GM12891 (cell line): Measurements from ENCODE around the gene PTPRD.
"Not testable (repeated sequence)": the region's sequence is repeated elsewhere in the genome, so short reads cannot be mapped to it uniquely, and the experiment has no call there.

Experiments
- DNase-seq: peaks from one replicate; pipeline ENCODE4 v3.0.0; 2011; ENCODE audit warnings: low spot score; ENCODE audit not compliant: insufficient read length
- FAIRE-seq: peaks from 2 replicates; lab custom pipeline; 2011; peaks lifted over from hg19 to GRCh38; lab: Jason Lieb, UNC
- PAX5 ChIP-seq: IDR thresholded peaks from 2 replicates; pipeline ENCODE4 v1.6.1; 2011; ENCODE audit warnings: low read length, moderate library complexity, mild to moderate bottlenecking; ENCODE audit not compliant: insufficient read depth, severe bottlenecking
- POLR2A ChIP-seq: IDR thresholded peaks from 2 replicates; pipeline ENCODE4 v1.6.1; 2011; ENCODE audit warnings: low read depth, low read length, control low read depth
- POLR2AphosphoS5 ChIP-seq: IDR thresholded peaks from 2 replicates; pipeline ENCODE4 v1.6.1; 2011; ENCODE audit warnings: low read depth, low read length, control low read depth
- POU2F2 ChIP-seq: IDR thresholded peaks from 2 replicates; pipeline ENCODE4 v1.6.1; 2011; ENCODE audit warnings: low read depth, mild to moderate bottlenecking, control low read depth, low read length, moderate library complexity
- SPI1 ChIP-seq: IDR thresholded peaks from 2 replicates; pipeline ENCODE4 v1.6.1; 2011; ENCODE audit warnings: low read depth, low read length, control low read depth
- TAF1 ChIP-seq: IDR thresholded peaks from 2 replicates; pipeline ENCODE4 v1.6.1; 2011; ENCODE audit warnings: low read depth, low read length, control low read depth

Gene PTPRD

GRCh38 chr9:9437641-9438040 lies 1175.2 kb downstream of the PTPRD start:
- FAIRE-seq (no peak), DNase-seq (no peak)
- no peak for TF ChIP-seq POLR2A
- no peak for TF ChIP-seq TAF1
- no peak for TF ChIP-seq SPI1
- no peak for TF ChIP-seq PAX5
- TF ChIP-seq POLR2AphosphoS5, result no peak

- not testable (repeated sequence) for FAIRE-seq, DNase-seq
Measured at GRCh38 chr9:9426454-9426853, 1186.3 kb downstream of the PTPRD start.

GRCh38 chr9:9412241-9412640 lies 1200.6 kb downstream of the PTPRD start:
- DNase-seq (no peak), FAIRE-seq (no peak)
- no peak for TF ChIP-seq POLR2AphosphoS5
- TF ChIP-seq POU2F2, result no peak
- TF ChIP-seq POLR2A, result no peak
- no peak for TF ChIP-seq PAX5
- TF ChIP-seq SPI1, result no peak
- no peak for TF ChIP-seq TAF1

GRCh38 chr9:9410736-9411135 lies 1202.1 kb downstream of the PTPRD start:
- no peak for TF ChIP-seq POU2F2
- TF ChIP-seq SPI1, result no peak
- TF ChIP-seq PAX5, result no peak
- TF ChIP-seq TAF1, result no peak
- no peak for TF ChIP-seq POLR2AphosphoS5
- no peak for TF ChIP-seq POLR2A
- FAIRE-seq (no peak), DNase-seq (no peak)

- FAIRE-seq, result no peak
- DNase-seq, result no peak
- TF ChIP-seq PAX5, result no peak
- TF ChIP-seq TAF1, result no peak
- TF ChIP-seq POLR2AphosphoS5, result no peak
- TF ChIP-seq POLR2A, result no peak
- no peak for TF ChIP-seq POU2F2
- no peak for TF ChIP-seq SPI1
Measured at GRCh38 chr9:9399982-9400381, 1212.8 kb downstream of the PTPRD start.

- TF ChIP-seq SPI1 (no peak), POLR2A (no peak)
- DNase-seq (no peak), FAIRE-seq (no peak)
Measured at GRCh38 chr9:9396518-9396917, 1216.3 kb downstream of the PTPRD start.

- FAIRE-seq (no peak), DNase-seq (no peak)
- TF ChIP-seq SPI1 (no peak), PAX5 (no peak), POLR2AphosphoS5 (no peak), POU2F2 (no peak), POLR2A (no peak), TAF1 (no peak)
Measured at GRCh38 chr9:9395539-9395938, 1217.3 kb downstream of the PTPRD start.

- DNase-seq (no peak), FAIRE-seq (no peak)
- TF ChIP-seq POLR2A (no peak), POLR2AphosphoS5 (no peak), POU2F2 (no peak), TAF1 (no peak), SPI1 (no peak), PAX5 (no peak)
Measured at GRCh38 chr9:9392755-9393154, 1220.0 kb downstream of the PTPRD start.

- DNase-seq, result no peak
- FAIRE-seq, result no peak
- no peak for TF ChIP-seq PAX5
- no peak for TF ChIP-seq SPI1
- no peak for TF ChIP-seq TAF1
- TF ChIP-seq POU2F2, result no peak
- no peak for TF ChIP-seq POLR2A
- no peak for TF ChIP-seq POLR2AphosphoS5
Measured at GRCh38 chr9:9389904-9390303, 1222.9 kb downstream of the PTPRD start.

GRCh38 chr9:9387511-9388115 lies 1225.2 kb downstream of the PTPRD start:
- DNase-seq (no peak), FAIRE-seq (no peak)

GRCh38 chr9:9362332-9362731 lies 1250.5 kb downstream of the PTPRD start:
- DNase-seq (no peak), FAIRE-seq (no peak)
- TF ChIP-seq POLR2A, result no peak
- TF ChIP-seq PAX5, result no peak
- no peak for TF ChIP-seq TAF1
- TF ChIP-seq POU2F2, result no peak
- no peak for TF ChIP-seq POLR2AphosphoS5
- TF ChIP-seq SPI1, result no peak

More at GRCh38 chr9:9387511-9388115, 1225.2 kb downstream of the PTPRD start:
- 0 out of 2 replicates have a peak, but pooled peaks have one; percentile 3 for TF ChIP-seq SPI1
- TF ChIP-seq TAF1, result no peak
- no peak for TF ChIP-seq PAX5
